Endothelial cell of umbilical vein (primary cell): ENCODE measurements around the gene SNAPC5. TPM values are rescaled to one million over a fixed set of nuclear protein-coding genes. Genes with fewer than 3 reads are reported as not detected.

ENCODE experiments used
- BruUV-seq: library from RNA; stranded (reverse); fragments of 400-500 nt; replicated peaks from 2 replicates; lab custom pipeline; 2021; lab: Mats Ljungman, UMichigan
- CTCF ChIA-PET: fragments of 300-600, 350-600 bp; sonication (Branson Sonifier 250); formaldehyde crosslinking; loops from one replicate; lab custom pipeline; 2021; ENCODE audit warnings: antibody characterized with exemption, inconsistent platforms; lab: Charles Lee
- POLR2A ChIA-PET: fragments of 300-600, 350-600 bp; sonication (Branson Sonifier 250); formaldehyde crosslinking; loops from one replicate; lab custom pipeline; 2021; ENCODE audit warnings: antibody characterized with exemption, inconsistent platforms; lab: Charles Lee
- DNase-seq: peaks from one replicate; pipeline ENCODE4 v3.0.0-alpha.2; 2011; ENCODE audit warnings: low read depth, low spot score
- FAIRE-seq: peaks from 2 replicates; lab custom pipeline; 2011; peaks lifted over from hg19 to GRCh38; lab: Jason Lieb, UNC
- H2AFZ ChIP-seq: 2 replicates; pipeline ENCODE4 v1.6.0; 2012; ENCODE audit warnings: low read depth, low read length, control low read depth, inconsistent platforms
- H3K27ac ChIP-seq: 2 replicates; pipeline ENCODE4 v1.5.1; 2011; ENCODE audit warnings: low read depth, mild to moderate bottlenecking, control low read depth, low read length, moderate library complexity; ENCODE audit not compliant: insufficient read depth
- H3K27me3 ChIP-seq, 2 experiments: 2 replicates each; pipeline versions ENCODE4 v1.6.0 to v1.6.1; 2011; ENCODE audit warnings: low read length in 2 of 2, mixed read lengths in 1 of 2; ENCODE audit not compliant: control insufficient read depth in 2 of 2, insufficient read depth in 2 of 2
- H3K36me3 ChIP-seq, 2 experiments: 2 replicates in 1 of 2; 3 replicates in 1 of 2; pipeline ENCODE4 v1.5.1; 2011; ENCODE audit warnings: low read length in 2 of 2, mild to moderate bottlenecking in 1 of 2, moderate library complexity in 1 of 2; ENCODE audit not compliant: control insufficient read depth in 2 of 2, insufficient read depth in 2 of 2; ENCODE audit errors: extremely low read depth in 1 of 2
- H3K4me1 ChIP-seq: 3 replicates; pipeline ENCODE4 v1.5.1; 2011; ENCODE audit warnings: mild to moderate bottlenecking, low read length; ENCODE audit not compliant: control insufficient read depth, insufficient read depth; ENCODE audit errors: extremely low read depth
- H3K4me2 ChIP-seq: 2 replicates; pipeline ENCODE4 v1.6.1; 2011; ENCODE audit warnings: low read length, control low read depth, mixed read lengths; ENCODE audit not compliant: insufficient read depth
- H3K4me3 ChIP-seq, 3 experiments: fragments of 200-600 bp in 1 of 3; sonication (generic), shearing (Covaris generic) in 1 of 3; replicated peaks in 1 of 3; 2 replicates each; pipeline ENCODE4 v1.5.1; 2011 to 2016; ENCODE audit warnings: control low read depth in 3 of 3, low read length in 3 of 3, mild to moderate bottlenecking in 2 of 3, inconsistent platforms in 1 of 3, low read depth in 1 of 3, moderate library complexity in 1 of 3; ENCODE audit not compliant: insufficient read depth in 1 of 3
- H3K79me2 ChIP-seq: 2 replicates; pipeline ENCODE4 v1.6.0; 2012; ENCODE audit warnings: low read length, inconsistent platforms; ENCODE audit not compliant: control insufficient read depth, insufficient read depth
- H3K9ac ChIP-seq: replicated peaks from 2 replicates; pipeline ENCODE3; 2011; ENCODE audit warnings: low read length, control low read depth; ENCODE audit not compliant: insufficient read depth; ENCODE audit errors: extremely low read depth
- H3K9me1 ChIP-seq: replicated peaks from 3 replicates; pipeline ENCODE4 v1.6.0; 2011; ENCODE audit warnings: mild to moderate bottlenecking, low read length; ENCODE audit not compliant: control insufficient read depth, insufficient read depth; ENCODE audit errors: extremely low read depth
- H3K9me3 ChIP-seq: replicated peaks from 2 replicates; pipeline ENCODE4 v1.5.1; 2012; ENCODE audit warnings: low read length, inconsistent platforms; ENCODE audit not compliant: control insufficient read depth, insufficient read depth
- H4K20me1 ChIP-seq: replicated peaks from 2 replicates; pipeline ENCODE3; 2011; ENCODE audit warnings: mild to moderate bottlenecking, low read length; ENCODE audit not compliant: control insufficient read depth, insufficient read depth; ENCODE audit errors: extremely low read depth
- EZH2 ChIP-seq: IDR thresholded peaks from 2 replicates; pipeline ENCODE4 v1.6.1; 2012; ENCODE audit warnings: borderline replicate concordance, low read depth, mild to moderate bottlenecking, moderate library complexity, low read length, inconsistent platforms; ENCODE audit not compliant: severe bottlenecking
- FOS ChIP-seq: IDR thresholded peaks from 2 replicates; pipeline ENCODE4 v1.6.1; 2011; ENCODE audit warnings: mild to moderate bottlenecking, low read length, moderate library complexity, borderline replicate concordance; ENCODE audit not compliant: insufficient read depth
- GATA2 ChIP-seq: IDR thresholded peaks from 2 replicates; pipeline ENCODE4 v1.7.0; 2011; ENCODE audit warnings: low read depth, mild to moderate bottlenecking, moderate library complexity, mixed read lengths, low read length; ENCODE audit not compliant: insufficient read length, insufficient read depth
- JUN ChIP-seq: IDR thresholded peaks from 2 replicates; pipeline ENCODE4 v1.6.1; 2011; ENCODE audit warnings: borderline replicate concordance, low read depth; ENCODE audit not compliant: insufficient read length, insufficient read depth
- MYC ChIP-seq: IDR thresholded peaks from one replicate; pipeline ENCODE4 v1.6.1; 2011; ENCODE audit warnings: mild to moderate bottlenecking, low read depth, low read length
- POLR2A ChIP-seq: IDR thresholded peaks from 2 replicates; pipeline ENCODE4 v1.6.1; 2012; ENCODE audit warnings: low read depth, mild to moderate bottlenecking, control low read depth, low read length
- POLR2AphosphoS5 ChIP-seq: IDR thresholded peaks from 2 replicates; pipeline ENCODE4 v1.6.1; 2012; ENCODE audit warnings: low read depth, mild to moderate bottlenecking, control low read depth, low read length, moderate library complexity; ENCODE audit not compliant: insufficient read depth
- dilution Hi-C: fragments of 300-500 bp; cut with MboI; formaldehyde crosslinking; loops from one replicate; pipeline ENCODE4 v1.15.0; 2019; ENCODE audit warnings: low sequenced_read_pairs; ENCODE audit not compliant: extremely low pct_ligation_motif_present
- intact Hi-C: fragments of 100-400 bp; cut with micrococcal nuclease; formaldehyde crosslinking; loops from one replicate; pipeline ENCODE4 v1.10.0; 2022
- polyA plus RNA-seq, 4 experiments: library from polyadenylated mRNA; depleted of rRNA in 3 of 4; stranded (reverse) in 3 of 4; unstranded in 1 of 4; fragments of >200 nt; gene quantifications; 2 replicates each; pipeline versions ENCODE4 v1.2.1 to v1.2.3, GENCODE V29; 2011 to 2012; ENCODE audit warnings: missing spikeins in 1 of 4
- total RNA-seq: library from RNA; stranded (reverse); gene quantifications from 2 replicates; pipeline ENCODE4 v1.2.3, GENCODE V29; 2021
- TF ChIP-seq, protein P1 (sequence below): IDR thresholded peaks from 2 replicates; pipeline ENCODE4 v1.6.1; 2011; ENCODE audit not compliant: insufficient read depth, insufficient read length
- TF ChIP-seq, protein P2 (sequence below), 2 donors: IDR thresholded peaks; 1 replicate in 1 of 2; 2 replicates in 1 of 2; pipeline ENCODE4 v1.5.1; 2011; ENCODE audit warnings: low read length in 2 of 2, mild to moderate bottlenecking in 2 of 2, moderate library complexity in 2 of 2, control low read depth in 1 of 2, inconsistent platforms in 1 of 2, low read depth in 1 of 2; ENCODE audit not compliant: insufficient read depth in 1 of 2; ENCODE audit errors: extremely low read depth in 1 of 2

Gene SNAPC5
- total and polyA plus RNA-seq, 2 donors (not counting 3 experiments of a cell fraction or from before 2014, with no cell fraction given): 16.0 to 17.4 TPM

DNA sequence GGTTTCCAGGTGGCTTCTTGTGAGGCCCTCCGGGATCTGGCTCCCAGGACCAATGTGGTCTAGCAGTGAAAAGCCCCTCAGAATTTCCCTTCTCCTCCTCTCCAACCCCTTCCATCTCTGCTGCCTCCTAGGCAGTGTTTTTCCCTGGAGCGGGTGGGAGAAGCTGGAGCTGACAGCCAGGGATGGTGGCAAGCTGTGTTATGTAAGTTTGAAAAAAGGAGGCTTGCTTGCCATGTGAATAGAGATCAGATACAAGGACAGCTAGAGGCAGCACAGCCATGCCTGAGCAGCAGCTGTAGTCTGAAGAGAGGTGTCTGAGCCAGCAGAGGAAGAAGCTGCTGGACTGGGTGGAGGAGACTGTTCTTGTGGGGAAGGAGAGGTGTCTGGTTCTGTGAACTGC is 20.6 kb downstream of the SNAPC5 start:
- H4K20me1 ChIP-seq: no peaks in the 10 kb centered on the region
- intact Hi-C loops (no loop called here), dilution Hi-C loops (no loop called here)
- no peaks in the 10 kb centered on the region for H3K9me1 ChIP-seq
- no peak overlapping the region for H3K4me2 ChIP-seq
- H3K27ac ChIP-seq: no peak overlapping the region
- no peak overlapping the region for H2AFZ ChIP-seq
- DNase-seq (no peak), FAIRE-seq (no peak)
- CTCF ChIA-PET: interaction anchor here (0.7 to 1.3 kb wide), 2 partner anchors 21 to 22 kb away, joined by 3 read pairs; no protein-coding TSS in a partner anchor
- H3K4me3 ChIP-seq: no peak overlapping the region
- POLR2A ChIA-PET: no interaction called here
- H3K9me3 ChIP-seq: no peaks in the 10 kb centered on the region
- TF ChIP-seq, protein P1, sequence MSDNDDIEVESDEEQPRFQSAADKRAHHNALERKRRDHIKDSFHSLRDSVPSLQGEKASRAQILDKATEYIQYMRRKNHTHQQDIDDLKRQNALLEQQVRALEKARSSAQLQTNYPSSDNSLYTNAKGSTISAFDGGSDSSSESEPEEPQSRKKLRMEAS: no peak
- TF ChIP-seq JUN (no peak), POLR2A (no peak), FOS (no peak), EZH2 (no peak), GATA2 (no peak), POLR2AphosphoS5 (no peak), MYC (no peak)
- TF ChIP-seq, protein P2, sequence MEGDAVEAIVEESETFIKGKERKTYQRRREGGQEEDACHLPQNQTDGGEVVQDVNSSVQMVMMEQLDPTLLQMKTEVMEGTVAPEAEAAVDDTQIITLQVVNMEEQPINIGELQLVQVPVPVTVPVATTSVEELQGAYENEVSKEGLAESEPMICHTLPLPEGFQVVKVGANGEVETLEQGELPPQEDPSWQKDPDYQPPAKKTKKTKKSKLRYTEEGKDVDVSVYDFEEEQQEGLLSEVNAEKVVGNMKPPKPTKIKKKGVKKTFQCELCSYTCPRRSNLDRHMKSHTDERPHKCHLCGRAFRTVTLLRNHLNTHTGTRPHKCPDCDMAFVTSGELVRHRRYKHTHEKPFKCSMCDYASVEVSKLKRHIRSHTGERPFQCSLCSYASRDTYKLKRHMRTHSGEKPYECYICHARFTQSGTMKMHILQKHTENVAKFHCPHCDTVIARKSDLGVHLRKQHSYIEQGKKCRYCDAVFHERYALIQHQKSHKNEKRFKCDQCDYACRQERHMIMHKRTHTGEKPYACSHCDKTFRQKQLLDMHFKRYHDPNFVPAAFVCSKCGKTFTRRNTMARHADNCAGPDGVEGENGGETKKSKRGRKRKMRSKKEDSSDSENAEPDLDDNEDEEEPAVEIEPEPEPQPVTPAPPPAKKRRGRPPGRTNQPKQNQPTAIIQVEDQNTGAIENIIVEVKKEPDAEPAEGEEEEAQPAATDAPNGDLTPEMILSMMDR (IDR thresholded peaks at IDR 0.05; ENCODE audit: extremely low read depth in 1 of 2, insufficient read depth in 1 of 2, low read depth in 1 of 2, low read length in 2 of 2): no peak
- no peaks in the 10 kb centered on the region for H3K27me3 ChIP-seq
- no peak overlapping the region for H3K9ac ChIP-seq
- no TSS peak for BruUV-seq
- peaks cover 10% of the 10 kb centered on the region for H3K4me1 ChIP-seq
- H3K79me2 ChIP-seq: no peaks in the 10 kb centered on the region
- no peaks in the 10 kb centered on the region for H3K36me3 ChIP-seq
